Parathyroid adenoma (tissue), 2 donors: ENCODE results near the gene IL10.

Experiments
- H2AFZ ChIP-seq: fragments of 300-600 bp; sonication (generic); one replicate; pipeline ENCODE4 v1.7.0; 2017; ENCODE audit warnings: antibody characterized with exemption, mild to moderate bottlenecking
- H3K27ac ChIP-seq: fragments of 300-600 bp; sonication (generic); one replicate; pipeline ENCODE4 v1.7.0; 2017
- H3K27me3 ChIP-seq: fragments of 300-600 bp; sonication (generic); one replicate; pipeline ENCODE4 v1.7.0; 2017; ENCODE audit warnings: low read length; ENCODE audit not compliant: control insufficient read depth, insufficient read depth
- H3K36me3 ChIP-seq: fragments of 300-600 bp; sonication (generic); one replicate; pipeline ENCODE4 v1.7.0; 2017; ENCODE audit warnings: low read length; ENCODE audit not compliant: control insufficient read depth, insufficient read depth
- H3K4me1 ChIP-seq: fragments of 300-600 bp; sonication (generic); one replicate; pipeline ENCODE4 v1.7.0; 2017; ENCODE audit warnings: control low read depth
- H3K4me2 ChIP-seq: fragments of 300-600 bp; sonication (generic); one replicate; pipeline ENCODE4 v1.7.0; 2017; ENCODE audit warnings: low read length
- H3K4me3 ChIP-seq: fragments of 300-600 bp; sonication (generic); one replicate; pipeline ENCODE4 v1.7.0; 2017; ENCODE audit warnings: low read depth, low read length
- H3K79me2 ChIP-seq: fragments of 300-600 bp; sonication (generic); one replicate; pipeline ENCODE4 v1.7.0; 2017; ENCODE audit warnings: control low read depth
- H3K9ac ChIP-seq: fragments of 300-600 bp; sonication (generic); one replicate; pipeline ENCODE4 v1.7.0; 2017; ENCODE audit warnings: mild to moderate bottlenecking
- H3K9me3 ChIP-seq: fragments of 300-600 bp; sonication (generic); one replicate; pipeline ENCODE4 v1.7.0; 2017; ENCODE audit warnings: low read length; ENCODE audit not compliant: control insufficient read depth
- CTCF ChIP-seq: fragments of 300-600 bp; sonication (generic); IDR thresholded peaks from one replicate; pipeline ENCODE4 v1.7.0; 2017; ENCODE audit warnings: antibody characterized with exemption, mild to moderate bottlenecking
- donor health status: primary hyperparathyroidism.

IL10 gene

GRCh38 chr1:206790502-206791250, 18.4 kb upstream of the IL10 start:
- H2AFZ ChIP-seq = no peak overlapping the region
- no peak for TF ChIP-seq CTCF
- no peak overlapping the region for H3K4me2 ChIP-seq
- H3K9ac ChIP-seq = no peak overlapping the region
- no peak overlapping the region for H3K27ac ChIP-seq
- no peaks in the 10 kb centered on the region for H3K27me3 ChIP-seq
- H3K36me3 ChIP-seq = no peaks in the 10 kb centered on the region
- no peaks in the 10 kb centered on the region for H3K9me3 ChIP-seq
- H3K4me3 ChIP-seq = no peak overlapping the region
- H3K4me1 ChIP-seq = no peaks in the 10 kb centered on the region
- H3K79me2 ChIP-seq = no peaks in the 10 kb centered on the region

DNA sequence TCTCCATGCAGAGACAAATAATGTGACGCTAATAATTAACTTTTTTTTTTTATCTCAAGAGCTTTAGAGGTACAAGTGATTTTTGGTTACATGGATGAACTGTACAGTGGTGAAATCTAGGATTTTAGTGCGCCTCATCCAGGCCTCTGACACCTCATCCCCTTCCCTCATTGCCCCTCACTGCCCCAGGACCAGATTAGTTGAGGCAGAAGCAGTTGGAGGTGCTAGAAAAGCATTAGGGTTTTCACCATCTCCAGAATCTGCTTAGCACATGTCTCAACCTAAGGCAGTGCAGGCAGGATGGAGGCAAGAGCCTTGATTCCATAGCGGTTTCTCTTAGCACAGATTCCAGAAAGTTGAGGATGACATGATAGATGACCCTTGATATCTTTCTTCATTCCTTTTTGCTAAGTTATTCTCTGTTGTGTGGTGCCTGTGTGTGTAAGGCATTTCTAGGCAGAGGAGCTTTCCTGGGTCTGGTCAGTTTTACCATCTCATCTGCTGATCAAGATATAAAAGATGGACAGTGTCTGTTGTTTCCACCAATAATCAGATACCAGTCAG, 16.3 kb upstream of the IL10 start:
- Histone ChIP-seq H3K4me3 (no peak overlapping the region), H3K36me3 (no peaks in the 10 kb centered on the region), H3K79me2 (no peaks in the 10 kb centered on the region), H3K9me3 (no peaks in the 10 kb centered on the region), H3K9ac (no peak overlapping the region), H2AFZ (no peak overlapping the region), H3K4me2 (no peak overlapping the region), H3K4me1 (no peaks in the 10 kb centered on the region), H3K27me3 (no peaks in the 10 kb centered on the region), H3K27ac (no peak overlapping the region)
- no peak for TF ChIP-seq CTCF

- H2AFZ ChIP-seq = no peak overlapping the region
- H3K36me3 ChIP-seq = no peaks in the 10 kb centered on the region
- H3K4me3 ChIP-seq = no peak overlapping the region
- no peaks in the 10 kb centered on the region for H3K4me1 ChIP-seq
- no peak overlapping the region for H3K27ac ChIP-seq
- H3K4me2 ChIP-seq = no peak overlapping the region
- no peak overlapping the region for H3K9ac ChIP-seq
- H3K27me3 ChIP-seq = no peaks in the 10 kb centered on the region
- no peak for TF ChIP-seq CTCF
- no peaks in the 10 kb centered on the region for H3K9me3 ChIP-seq
- no peaks in the 10 kb centered on the region for H3K79me2 ChIP-seq
These were observed 15.6 kb upstream of the IL10 start for GRCh38 chr1:206787891-206788290.

- Histone ChIP-seq H2AFZ (no peak overlapping the region), H3K4me3 (no peak overlapping the region), H3K79me2 (no peaks in the 10 kb centered on the region), H3K27ac (no peak overlapping the region), H3K4me2 (no peak overlapping the region), H3K9ac (no peak overlapping the region), H3K4me1 (no peaks in the 10 kb centered on the region), H3K36me3 (no peaks in the 10 kb centered on the region), H3K9me3 (no peaks in the 10 kb centered on the region), H3K27me3 (no peaks in the 10 kb centered on the region)
- TF ChIP-seq CTCF = no peak
These were observed 14.1 kb upstream of the IL10 start for GRCh38 chr1:206786212-206786886.
